ENCODE results near the gene GRHL1.
"Not testable (repeated sequence)": the region's sequence is repeated elsewhere in the genome, so short reads cannot be mapped to it uniquely, and the experiment has no call there.

Gene GRHL1

DNA sequence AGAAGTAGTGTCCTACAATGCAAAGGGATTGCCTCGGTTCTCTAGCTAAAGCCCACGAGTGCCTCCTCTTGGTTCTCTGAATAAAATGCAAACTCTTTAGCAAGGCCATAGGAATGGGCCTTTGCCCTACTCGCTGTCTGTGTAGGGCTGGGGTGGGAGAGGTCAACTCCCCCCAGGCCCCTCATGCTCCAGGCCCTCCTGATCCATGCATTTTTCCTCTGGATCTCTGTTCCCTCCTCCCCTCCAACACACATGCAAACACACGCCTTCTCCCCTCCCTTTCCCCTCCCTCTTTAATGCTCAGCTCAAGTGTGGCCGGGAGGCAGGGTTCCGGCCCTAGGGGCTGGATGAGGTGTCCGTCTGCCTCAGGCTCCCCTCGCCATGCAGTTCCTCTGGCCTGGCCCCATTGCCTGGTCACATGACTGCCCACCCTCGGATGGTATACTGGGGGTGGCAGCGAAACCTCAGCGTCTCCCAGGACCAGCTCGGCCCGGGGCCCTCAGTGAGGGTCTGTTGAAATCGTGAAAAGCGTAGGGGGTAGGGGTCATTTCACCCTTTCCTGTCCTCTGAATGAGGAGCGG lies 77.0 kb downstream of the GRHL1 start:
- DNase-seq = peak; percentile 61 to 63

DNA sequence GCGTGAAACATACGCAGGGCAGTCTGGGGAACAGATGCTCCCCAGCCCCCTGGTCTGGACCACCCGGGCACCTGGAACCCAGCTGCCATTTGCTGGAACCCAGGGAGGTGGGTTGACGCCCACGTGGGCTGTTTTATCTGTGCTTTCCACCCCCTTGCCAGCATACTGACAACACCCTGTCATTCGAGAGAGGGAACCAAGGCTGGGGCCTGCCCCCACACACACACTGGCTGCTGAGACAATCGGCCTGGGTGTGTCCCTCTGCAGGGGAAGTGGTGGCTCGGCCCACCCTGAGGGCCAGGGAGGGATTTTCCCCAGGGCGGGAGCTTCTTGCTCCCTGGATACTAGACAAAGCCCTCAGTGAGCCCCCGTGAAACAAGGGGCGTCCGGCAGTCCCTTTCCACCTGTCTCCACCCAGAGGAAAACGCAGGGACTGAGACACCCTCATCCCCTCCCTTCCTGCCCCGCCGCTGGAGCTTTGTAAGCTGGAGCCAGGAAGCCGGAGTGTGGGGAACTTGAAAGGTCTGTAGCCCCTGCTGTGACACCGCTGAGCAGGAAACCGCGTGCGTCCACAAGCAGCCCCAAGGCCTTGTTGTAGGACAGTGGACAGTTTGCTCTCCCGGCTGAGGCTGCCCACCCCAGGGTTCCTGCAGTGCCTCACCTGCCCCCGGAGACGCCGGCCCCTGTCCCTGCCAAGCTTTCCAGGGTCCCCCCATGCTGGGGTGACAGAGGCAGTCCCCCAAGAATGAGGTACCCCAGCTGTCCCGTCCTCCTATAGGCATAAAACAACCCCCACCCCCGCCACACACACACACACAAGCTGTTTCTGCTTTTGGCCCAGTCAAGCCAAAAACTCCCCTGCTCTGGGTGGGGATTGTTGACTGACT lies 77.7 kb downstream of the GRHL1 start:
- DNase-seq = peak; percentile 96

DNA sequence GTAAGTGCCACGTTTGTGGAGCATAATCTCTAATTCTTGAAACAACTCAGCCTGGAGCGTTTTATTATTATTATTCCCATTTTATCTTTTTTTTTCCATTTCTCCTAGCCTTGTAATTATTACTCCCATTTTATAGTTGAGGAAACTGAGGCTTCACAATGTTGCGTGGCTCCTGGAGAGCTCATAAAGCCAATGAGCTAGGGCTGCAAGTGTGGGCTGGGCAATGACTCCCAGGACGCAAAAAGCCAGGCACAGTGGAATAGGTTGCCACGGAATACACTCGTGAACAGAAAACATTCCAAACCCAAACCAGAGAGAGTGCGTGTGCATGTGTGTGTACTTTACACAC lies 78.4 kb downstream of the GRHL1 start:
- no peak for DNase-seq

DNA sequence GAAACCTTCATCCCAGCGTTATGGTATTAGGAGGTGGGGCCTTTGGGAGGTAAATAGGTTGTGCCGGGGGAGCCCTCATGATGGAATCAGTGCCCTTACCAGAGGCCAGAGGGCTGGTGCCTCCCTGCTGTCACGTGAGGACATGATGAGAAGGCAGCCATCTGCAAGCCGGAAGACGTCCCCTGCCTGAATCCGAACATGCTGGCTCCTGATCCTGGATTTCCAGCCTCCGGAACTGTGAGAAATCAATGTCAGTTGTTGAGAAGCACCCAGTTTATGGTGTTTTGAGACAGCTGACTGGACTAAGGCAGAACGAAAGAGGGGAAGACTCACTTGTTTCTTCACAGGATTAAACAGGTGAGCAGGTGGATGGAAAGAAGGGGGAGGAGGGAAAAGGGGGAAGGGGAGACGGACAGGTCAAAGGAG lies 78.8 kb downstream of the GRHL1 start:
- no peak for DNase-seq

DNA sequence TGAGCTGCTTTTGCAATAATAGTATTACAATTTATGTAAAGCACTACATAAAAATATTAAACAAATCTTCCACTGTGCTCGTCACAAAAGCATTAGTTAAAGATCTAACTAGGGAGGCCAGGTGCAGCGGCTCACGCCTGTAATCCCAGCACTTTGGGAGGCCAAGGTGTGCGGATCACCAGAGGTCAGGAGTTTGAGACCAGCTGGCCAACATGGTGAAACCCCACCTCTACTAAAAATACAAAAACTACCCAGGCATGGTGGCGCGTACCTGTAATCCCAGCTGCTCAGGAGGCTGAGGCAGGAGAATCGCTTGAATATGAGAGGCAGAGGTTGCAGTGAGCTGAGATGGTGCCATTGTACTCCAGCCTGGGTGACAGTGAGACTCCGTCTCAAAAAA lies 79.3 kb downstream of the GRHL1 start:
- DNase-seq = not testable (repeated sequence)

DNA sequence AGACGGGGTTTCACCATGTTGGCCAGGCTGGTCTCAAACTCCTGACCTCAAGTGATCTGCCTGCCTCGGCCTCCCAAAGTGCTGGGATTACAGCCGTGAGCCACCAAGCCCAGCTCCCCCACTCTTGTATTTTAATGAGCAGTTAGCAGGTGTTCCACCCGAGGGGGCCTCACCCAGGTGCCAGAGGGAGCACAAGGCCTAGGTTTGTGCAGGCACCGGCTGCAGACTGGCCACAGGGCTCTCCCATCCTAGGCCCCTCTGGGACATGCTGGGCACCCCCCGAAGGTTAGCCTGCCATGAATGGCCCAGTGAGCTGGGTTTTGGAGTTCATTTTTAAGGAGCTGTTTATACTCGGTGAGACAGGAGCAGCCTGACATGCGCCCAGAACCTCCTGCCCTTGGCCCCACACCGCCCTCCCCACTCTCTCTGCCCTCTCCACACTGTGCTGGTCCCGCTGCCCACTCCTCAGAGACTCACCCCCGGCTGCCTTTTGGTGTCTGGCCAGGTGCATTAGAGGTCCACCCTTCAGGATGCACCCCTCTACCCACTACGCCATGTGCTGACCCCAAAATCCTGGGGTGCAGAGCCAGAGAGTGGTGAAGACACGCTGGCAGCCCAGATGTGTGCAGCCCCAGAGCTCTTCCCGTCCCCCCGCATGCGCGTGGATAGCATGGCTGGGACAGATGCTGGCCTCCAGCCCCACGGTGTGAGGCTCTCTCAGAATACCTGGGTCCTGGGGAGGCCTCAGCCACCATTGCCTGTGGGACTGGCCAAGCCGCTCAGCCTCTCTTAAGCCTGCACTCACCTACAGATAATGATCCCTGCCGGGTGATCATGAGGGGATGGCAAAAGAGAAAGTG lies 80.6 kb downstream of the GRHL1 start:
- no peak for DNase-seq

DNA sequence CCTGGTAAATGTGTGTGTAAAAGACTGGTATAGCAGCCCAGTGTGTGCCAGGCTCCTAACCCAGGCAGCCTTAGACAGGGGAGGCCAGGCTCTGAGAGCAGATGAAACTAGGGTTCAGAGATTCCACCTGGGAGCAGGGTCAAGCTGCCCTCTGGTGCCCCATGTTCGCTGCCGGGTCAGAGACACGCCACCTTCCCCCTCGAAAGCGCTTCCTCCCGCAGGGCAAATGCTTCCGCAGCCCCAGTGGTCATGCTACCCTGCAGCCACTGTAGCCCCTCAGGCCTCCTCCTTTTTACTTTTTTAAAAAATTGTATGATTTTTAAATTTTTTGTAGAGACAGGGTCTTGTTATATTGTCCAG lies 81.2 kb downstream of the GRHL1 start:
- DNase-seq = no peak

DNA sequence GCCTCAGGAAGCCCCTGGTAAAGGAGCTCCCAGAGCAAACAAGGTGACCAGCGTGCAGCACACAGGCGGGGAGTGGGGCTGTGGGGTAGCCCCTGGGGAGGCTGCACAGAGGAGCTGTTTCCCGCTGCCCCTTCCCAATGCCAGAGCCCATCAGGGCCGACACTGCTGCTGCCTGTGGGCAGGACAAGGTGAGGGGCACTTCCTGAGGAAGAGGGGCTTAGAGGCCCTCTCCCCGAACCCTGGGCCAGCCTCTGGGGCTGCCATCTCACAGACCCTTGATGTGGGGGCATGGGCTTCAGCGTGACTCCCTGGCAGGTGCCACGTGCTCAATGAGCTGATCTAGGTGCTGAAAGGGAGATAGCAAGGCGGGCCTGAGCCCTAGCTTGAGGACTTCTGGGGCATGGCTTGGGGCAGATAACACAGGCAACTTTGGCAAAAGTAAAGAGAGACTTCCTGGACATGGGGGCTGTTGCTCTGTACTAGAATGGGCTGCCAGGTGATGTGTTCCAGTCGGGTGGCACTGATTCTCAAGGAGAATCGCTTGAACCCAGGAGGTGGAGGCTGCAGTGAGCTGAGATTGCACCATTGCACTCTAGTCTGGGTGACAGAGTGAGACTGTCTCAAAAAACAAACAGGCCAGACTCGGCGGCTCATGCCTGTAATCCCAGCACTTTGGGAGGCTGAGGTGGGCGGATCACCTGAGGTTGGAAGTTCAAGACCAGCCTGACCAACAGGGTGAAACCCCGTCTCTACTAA lies 81.9 kb downstream of the GRHL1 start:
- DNase-seq = no peak

DNA sequence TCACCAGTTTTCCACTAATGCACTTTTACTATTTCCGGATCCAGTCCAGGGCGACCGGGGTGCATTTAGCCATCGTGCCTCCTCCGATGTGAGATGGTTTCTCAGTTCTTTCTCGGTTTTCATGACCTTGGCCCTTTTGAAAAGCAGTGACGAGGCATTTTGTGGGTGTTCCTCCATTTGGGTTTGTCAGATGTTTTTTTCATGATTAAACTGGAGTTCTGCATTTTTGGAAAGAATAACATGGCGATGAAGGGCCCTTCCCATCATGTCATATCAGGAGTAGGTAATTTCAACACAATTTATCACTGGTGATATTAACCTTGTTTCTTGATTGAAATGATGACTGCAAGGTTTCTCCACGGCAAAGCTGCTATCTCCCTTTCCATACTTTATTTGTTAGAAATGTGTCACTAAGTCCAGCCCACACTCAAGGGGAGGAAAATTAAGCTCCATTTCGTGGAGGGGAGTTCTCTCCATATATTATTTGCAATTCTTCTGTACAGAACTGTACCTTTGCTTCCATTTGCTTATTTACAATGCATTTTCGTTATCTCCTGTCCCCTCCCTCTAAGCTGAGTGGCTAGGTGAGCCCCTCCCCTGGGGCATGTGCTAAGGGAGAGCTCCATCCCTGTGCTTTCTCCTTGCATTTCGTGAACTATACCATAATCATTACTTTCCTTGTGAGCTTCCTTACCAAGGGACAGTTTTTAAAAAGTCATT lies 83.0 kb downstream of the GRHL1 start:
- DNase-seq = peak; percentile 80 to 84

DNA sequence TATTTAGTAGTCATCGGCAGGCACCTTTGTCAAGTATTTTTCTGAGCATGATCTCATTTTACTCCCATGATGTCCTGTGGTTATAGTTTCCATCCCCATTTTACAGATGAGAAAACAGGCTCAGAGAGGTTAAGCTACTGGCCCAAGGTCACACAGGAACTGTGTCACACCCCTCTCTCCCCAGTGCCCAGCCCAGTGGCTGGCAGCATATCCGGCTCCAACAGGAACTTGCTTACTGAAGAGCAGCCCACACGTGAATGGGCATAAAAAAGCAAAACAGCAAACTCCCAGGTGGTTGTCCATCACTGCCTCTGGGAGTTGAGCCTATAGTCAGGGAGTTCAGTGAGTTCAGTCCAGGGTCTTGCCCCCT lies 83.5 kb downstream of the GRHL1 start:
- DNase-seq = peak; percentile 52 to 62

DNA sequence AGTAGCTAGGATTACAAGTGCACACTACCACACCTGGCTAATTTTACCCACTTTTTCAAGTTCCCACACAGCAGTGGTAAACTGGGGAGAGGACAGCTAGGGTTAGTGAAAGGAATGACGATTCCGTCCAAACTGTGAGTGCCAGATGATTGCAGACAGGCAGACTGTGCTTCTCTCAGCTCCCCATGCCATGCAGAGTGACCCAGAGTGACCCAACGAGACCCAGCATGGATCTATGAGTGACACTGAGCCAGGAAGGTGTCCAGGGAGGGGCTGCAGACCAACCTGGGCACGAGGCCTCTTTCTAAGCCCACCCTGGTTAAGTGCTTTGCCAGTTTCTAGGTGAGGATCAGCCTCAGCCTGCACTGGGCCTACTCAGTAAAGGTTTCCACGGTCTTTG lies 84.1 kb downstream of the GRHL1 start:
- no peak for DNase-seq

DNA sequence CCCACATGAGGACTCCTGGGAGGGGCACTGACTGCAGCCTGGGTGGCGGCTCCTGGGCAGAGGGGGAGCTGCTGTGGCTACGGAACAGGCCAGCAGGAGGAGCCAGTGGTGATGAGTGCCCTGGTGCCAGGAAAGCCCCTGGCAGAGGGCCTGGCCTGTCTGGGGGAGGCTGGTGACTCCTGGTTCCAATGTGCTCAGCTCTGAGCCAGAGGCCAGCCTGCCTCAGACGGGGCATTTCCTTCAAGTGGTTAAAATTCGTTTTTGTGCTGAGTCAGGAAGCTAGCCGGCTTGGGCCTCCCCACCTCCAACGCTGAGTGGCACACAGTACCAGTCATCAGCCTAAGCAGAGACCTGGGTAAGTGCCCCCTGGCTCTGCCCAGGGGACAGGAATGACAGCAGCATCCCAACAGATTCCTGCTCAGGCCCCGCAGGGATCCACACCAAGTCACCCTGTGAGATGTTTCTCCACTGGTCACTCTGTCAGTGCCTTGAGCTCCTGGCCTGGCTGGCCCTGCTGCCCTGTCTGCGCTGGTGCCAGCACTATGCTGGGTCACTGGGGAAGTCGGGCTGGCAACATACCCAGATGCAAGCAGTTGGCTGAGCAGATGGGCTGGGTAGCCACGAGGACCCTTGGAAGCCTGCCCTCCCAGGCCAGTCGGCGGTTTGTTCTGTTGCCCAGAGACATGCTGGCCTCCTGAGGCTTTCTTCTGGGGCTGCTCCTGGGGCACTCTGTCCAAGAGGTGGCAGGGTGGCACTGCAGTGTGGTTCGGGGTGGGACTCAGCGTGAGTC lies 84.8 kb downstream of the GRHL1 start:
- DNase-seq = peak; percentile 70 to 77

DNA sequence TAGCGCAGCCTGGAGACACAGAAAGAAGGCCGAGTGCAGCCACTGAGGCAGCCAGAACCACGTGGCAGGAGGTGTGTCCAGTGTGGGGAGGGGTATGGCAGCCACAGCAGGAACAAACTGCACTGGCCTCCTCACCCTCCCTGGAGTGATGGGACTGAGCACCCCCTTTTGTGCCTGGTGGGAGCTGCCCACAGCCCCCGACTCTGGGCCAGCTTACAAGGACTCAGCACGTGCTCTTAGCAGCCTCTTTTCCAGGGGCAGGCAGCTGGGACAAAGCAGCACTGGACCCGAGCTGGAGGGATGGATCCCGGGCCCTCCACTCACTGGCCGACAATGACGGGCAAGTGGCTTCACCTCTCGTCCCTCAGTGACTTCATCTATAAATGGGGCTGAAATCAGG lies 86.6 kb downstream of the GRHL1 start:
- DNase-seq = no peak

DNA sequence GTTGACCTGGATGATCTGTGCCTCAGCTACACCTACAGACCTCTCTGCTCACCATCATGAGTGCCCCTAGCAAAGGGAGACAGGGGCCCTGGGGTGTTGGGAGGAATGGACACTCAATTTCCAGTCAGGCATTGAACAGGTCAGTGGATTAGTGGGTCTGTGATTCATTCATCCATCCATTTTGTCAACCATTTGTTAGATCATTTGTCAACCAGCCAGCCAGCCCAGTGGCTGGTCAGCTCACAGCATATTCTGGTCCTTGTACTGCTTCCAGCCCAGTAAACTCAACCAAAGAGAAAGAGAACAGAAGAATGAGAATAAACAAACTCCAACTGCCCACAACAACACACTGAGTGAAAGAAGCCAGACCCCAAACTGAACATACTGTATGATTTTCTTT lies 87.2 kb downstream of the GRHL1 start:
- no peak for DNase-seq

DNA sequence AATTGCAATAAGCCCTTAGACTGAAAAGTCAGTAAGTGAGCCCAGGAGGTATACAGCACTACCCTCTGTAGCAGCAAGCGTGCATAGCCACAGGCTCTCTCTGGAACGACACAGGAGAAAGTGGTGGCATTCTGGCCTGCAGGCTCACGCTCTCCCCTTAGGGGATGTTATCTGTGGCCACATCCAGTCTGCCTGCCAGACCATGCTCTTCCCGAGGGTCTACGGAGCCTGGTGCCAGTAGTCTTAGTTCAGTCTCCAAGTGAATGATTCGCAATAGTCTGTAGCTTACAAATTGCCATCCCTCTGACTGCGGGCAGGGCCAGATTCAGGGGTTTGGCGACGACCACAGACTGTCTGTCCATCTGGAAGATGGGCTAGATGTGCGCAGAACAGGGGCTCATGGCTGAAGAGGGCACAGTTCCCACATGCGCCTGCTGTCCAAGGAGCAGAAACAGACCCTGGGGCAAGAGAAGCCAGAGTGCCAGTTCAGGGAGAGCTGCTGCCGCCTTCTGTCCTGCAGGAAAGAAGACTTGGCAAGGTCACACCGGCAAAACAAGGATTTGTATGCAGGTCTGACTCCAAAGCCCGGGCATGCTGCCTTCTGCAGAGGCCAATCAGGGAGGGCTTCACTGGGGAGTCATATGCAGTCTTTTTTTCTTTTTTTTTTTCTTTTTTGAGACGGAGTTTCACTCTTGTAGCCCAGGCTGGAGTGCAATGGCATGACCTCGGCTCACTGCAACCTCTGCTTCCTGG lies 88.3 kb downstream of the GRHL1 start:
- DNase-seq = no peak

DNA sequence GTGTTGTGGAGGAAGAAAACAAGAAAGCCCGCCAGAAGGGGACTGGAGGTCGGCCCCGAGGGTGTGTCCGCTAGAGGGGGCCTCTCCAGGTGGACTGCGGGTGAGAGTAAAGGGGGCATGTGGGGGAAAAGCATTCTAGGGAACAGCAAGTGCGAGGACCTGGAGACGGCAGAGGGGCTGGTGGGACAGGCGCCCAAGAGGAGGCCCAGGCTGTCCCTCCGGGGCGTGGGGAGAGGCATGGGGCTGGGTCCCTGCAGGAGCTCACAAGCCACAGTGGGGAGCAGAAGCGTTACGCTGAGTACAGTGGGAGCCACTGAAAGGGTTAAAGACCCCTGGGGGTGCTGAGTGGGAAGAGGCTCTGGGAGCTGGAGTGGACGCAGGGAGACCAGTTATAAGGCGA lies 90.2 kb downstream of the GRHL1 start:
- DNase-seq = no peak

DNA sequence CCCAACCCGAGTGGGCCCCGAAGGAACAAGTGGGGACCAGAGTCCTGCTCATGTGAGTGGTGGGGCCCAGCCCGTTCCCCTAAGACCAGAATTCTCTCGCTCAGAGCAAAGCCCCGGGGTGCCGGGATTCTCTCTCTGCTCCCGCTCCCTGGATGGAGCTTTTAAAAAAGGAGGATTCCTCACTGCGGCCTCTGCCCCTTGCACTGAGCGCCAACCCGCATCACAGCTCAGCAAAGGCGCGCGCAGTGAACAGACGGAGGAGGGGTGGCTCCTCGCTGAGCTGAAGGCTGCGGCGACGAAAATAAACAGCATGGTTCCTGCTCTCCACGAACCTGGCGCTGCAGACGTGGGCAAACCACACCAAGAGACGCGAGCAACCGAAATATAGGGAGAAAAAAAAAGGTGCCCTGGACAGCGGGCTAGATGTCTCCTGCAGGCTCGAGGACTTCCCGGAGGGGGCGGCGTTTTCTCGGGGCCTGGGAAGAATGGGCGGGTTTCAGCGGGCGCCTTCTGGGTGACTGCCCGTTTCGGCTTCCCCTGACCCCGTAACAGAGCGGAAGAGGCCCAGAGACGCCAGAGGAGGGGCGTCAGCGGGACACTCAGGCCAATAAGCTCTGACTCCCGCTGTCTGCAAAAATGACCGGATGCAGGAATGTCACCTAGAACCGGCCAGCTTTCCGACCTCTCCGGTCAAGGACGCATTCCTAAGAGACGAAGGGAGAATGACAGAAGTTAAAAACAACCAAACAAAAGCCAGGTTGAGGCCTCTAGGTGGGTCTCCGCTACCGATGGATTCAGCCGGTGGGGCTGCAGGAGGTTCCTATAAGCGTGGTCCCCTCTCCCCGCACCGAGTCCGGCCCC lies 91.0 kb downstream of the GRHL1 start:
- peak; percentile 78 to 86 for DNase-seq

DNA sequence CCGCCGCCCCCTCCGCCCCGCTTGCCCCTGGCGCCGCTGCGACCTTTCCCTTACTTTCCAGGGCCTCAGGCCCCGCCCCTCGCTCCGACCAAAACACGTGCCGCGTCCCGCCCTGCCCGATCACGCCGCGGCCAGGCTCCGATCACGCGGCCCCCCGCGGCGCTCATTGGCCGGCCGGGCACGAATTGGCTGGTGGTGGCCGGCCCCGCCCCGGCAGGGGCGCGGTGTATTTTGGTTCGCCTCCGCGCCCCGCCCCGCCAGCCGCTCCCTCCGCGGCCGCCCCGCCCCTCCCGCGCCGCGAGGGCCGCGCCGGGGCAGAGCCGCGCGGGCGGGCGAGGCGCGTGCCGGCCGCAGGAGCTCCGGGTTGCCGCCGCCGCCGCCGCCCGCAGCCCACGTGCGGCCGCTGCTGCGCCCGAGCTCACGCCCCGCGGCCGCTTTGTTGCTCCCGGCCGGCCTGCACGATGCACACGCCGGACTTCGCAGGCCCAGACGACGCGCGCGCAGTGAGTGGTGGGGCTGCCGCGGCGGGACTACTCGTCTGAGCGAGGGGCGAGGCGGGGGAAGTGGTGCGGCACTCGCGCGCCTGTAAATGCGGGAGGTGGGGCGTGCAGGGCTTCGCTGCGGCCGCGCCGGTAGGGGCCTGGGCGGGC lies 91.9 kb downstream of the GRHL1 start, which contains the start of gene KLF11:
Gene KLF11 (plus strand): TSS at position 295 of the 650 bp plus-strand sequence. CDS start 167 bp downstream, at position 462.
- DNase-seq = peak; percentile 94
